GM12892 (cell line): Measurements from ENCODE around the gene PTPRN2.

Source experiments
- POLR2A ChIP-seq: IDR thresholded peaks from 2 replicates; pipeline ENCODE4 v1.6.1; 2011; ENCODE audit warnings: low read depth, low read length, control low read depth
- POLR2AphosphoS5 ChIP-seq: IDR thresholded peaks from 2 replicates; pipeline ENCODE4 v1.6.1; 2011; ENCODE audit warnings: low read depth, low read length, control low read depth
- TAF1 ChIP-seq: IDR thresholded peaks from 2 replicates; pipeline ENCODE4 v1.6.1; 2011; ENCODE audit warnings: low read depth, mild to moderate bottlenecking, control low read depth, low read length, borderline replicate concordance

DNA sequence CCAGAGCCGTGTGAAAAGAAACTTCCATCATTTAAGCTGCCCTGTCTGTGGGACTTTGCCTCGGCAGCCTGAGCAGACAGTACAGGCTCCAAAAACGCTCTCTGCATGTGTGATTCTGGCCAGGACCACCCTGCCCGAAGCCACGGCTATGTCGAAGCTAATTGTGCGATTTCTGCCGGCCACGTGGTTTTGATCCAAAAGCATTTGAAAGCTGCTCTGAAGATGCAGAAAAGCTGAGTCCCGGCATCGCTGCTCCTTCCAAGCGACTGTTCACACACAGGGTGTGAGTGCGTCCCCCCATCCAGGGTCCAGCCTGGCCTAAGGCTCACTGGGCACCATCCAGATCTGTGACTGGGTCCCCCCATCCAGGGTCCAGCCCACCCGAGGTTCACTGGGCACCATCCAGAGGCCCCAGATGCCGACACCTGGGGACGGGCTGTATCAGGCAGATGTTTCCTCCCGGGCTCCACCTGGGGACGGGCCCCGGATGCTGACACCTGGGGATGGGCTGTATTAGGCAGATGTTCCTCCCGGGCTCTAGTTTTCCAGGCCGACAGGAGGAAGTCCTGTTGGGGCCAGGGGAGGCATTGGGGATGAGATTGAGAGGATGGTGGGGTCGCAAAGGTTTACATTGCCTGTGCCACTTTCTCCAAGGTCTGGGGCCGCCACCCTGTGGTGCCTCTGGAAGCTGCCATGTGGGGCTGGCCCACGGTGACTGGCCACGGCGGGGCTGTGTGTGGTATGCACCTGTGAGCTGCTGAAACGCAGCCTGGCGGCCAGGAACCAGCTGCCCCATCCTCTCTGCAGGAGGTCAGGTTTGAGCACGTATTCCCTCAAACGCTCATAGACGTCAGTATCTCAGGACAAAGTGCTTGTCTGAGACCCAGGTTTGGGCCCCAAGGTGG lies 723.5 kb downstream of the PTPRN2 start:
- TF ChIP-seq POLR2AphosphoS5 (no peak), POLR2A (no peak), TAF1 (no peak)
